Measurements from ENCODE around the gene RPL34. TPM values are rescaled to one million over a fixed set of nuclear protein-coding genes. Genes with fewer than 3 reads are reported as not detected.
A peak's percentile ranks its signal among the peaks of the same experiment; 100 is the strongest.
"Not testable (repeated sequence)": the region's sequence is repeated elsewhere in the genome, so short reads cannot be mapped to it uniquely, and the experiment has no call there.

Gene RPL34
- 1,000 to 10,000 TPM; 1,834 to 2,316 (median 2,060) TPM for polyA plus RNA-seq (ENCODE audit: insufficient read length in 10 of 10)
- long read RNA-seq, donor 1, transcript RPL34-202 (5 exons, 441 nt): major isoform, 1,531 of 2,309 reads
- long read RNA-seq, donor 1, transcript RPL34-201 (5 exons, 529 nt): minor isoform, 19 of 2,309 reads
- long read RNA-seq, donor 1, transcript RPL34-206 (2 exons, 629 nt): minor isoform, 98 of 2,309 reads
- long read RNA-seq, donor 1, partial matches to known transcripts: 608 of 2,309 reads
- long read RNA-seq, donor 1, other reads (novel, unspliced or antisense): 51 of 2,309 reads
- long read RNA-seq, donor 2, transcript RPL34-206 (2 exons, 629 nt): minor isoform, 184 of 2,626 reads
- long read RNA-seq, donor 2, transcript RPL34-201 (5 exons, 529 nt): minor isoform, 21 of 2,626 reads
- long read RNA-seq, donor 2, transcript RPL34-202 (5 exons, 441 nt): major isoform, 1,709 of 2,626 reads
- long read RNA-seq, donor 2, partial matches to known transcripts: 633 of 2,626 reads
- long read RNA-seq, donor 2, other reads (novel, unspliced or antisense): 77 of 2,626 reads
- long read RNA-seq, donor 3, partial matches to known transcripts: 0 of 2 reads
- long read RNA-seq, donor 3, other reads (novel, unspliced or antisense): 0 of 2 reads
- long read RNA-seq, donor 4, transcript RPL34-202 (5 exons, 441 nt): major isoform, 1,298 of 2,020 reads
- long read RNA-seq, donor 4, transcript RPL34-201 (5 exons, 529 nt): minor isoform, 17 of 2,020 reads
- long read RNA-seq, donor 4, transcript RPL34-206 (2 exons, 629 nt): minor isoform, 83 of 2,020 reads
- long read RNA-seq, donor 4, partial matches to known transcripts: 552 of 2,020 reads
- long read RNA-seq, donor 4, other reads (novel, unspliced or antisense): 68 of 2,020 reads
- long read RNA-seq, donor 5, transcript RPL34-206 (2 exons, 629 nt): minor isoform, 245 of 2,959 reads
- long read RNA-seq, donor 5, transcript RPL34-201 (5 exons, 529 nt): minor isoform, 24 of 2,959 reads
- long read RNA-seq, donor 5, transcript RPL34-202 (5 exons, 441 nt): major isoform, 1,914 of 2,959 reads
- long read RNA-seq, donor 5, partial matches to known transcripts: 701 of 2,959 reads
- long read RNA-seq, donor 5, other reads (novel, unspliced or antisense): 71 of 2,959 reads
- long read RNA-seq, donor 6, transcript RPL34-201 (5 exons, 529 nt): minor isoform, 29 of 2,281 reads
- long read RNA-seq, donor 6, transcript RPL34-206 (2 exons, 629 nt): minor isoform, 99 of 2,281 reads
- long read RNA-seq, donor 6, transcript RPL34-202 (5 exons, 441 nt): major isoform, 1,437 of 2,281 reads
- long read RNA-seq, donor 6, partial matches to known transcripts: 631 of 2,281 reads
- long read RNA-seq, donor 6, other reads (novel, unspliced or antisense): 83 of 2,281 reads
- long read RNA-seq, donor 7, transcript RPL34-206 (2 exons, 629 nt): minor isoform, 85 of 1,700 reads
- long read RNA-seq, donor 7, transcript RPL34-202 (5 exons, 441 nt): major isoform, 1,108 of 1,700 reads
- long read RNA-seq, donor 7, transcript RPL34-201 (5 exons, 529 nt): minor isoform, 17 of 1,700 reads
- long read RNA-seq, donor 7, partial matches to known transcripts: 453 of 1,700 reads
- long read RNA-seq, donor 7, other reads (novel, unspliced or antisense): 36 of 1,700 reads
- long read RNA-seq, donor 8, transcript RPL34-202 (5 exons, 441 nt): major isoform, 1,116 of 1,901 reads
- long read RNA-seq, donor 8, transcript RPL34-206 (2 exons, 629 nt): minor isoform, 113 of 1,901 reads
- long read RNA-seq, donor 8, transcript RPL34-201 (5 exons, 529 nt): minor isoform, 16 of 1,901 reads
- long read RNA-seq, donor 8, partial matches to known transcripts: 617 of 1,901 reads
- long read RNA-seq, donor 8, other reads (novel, unspliced or antisense): 37 of 1,901 reads
- long read RNA-seq, donor 9, transcript RPL34-206 (2 exons, 629 nt): minor isoform, 23 of 241 reads
- long read RNA-seq, donor 9, transcript RPL34-202 (5 exons, 441 nt): major isoform, 126 of 241 reads
- long read RNA-seq, donor 9, partial matches to known transcripts: 88 of 241 reads
- long read RNA-seq, donor 9, other reads (novel, unspliced or antisense): 0 of 241 reads

- peak; percentile 98 to 99 (median 99) for DNase-seq
Observed at GRCh38 chr4:108620101-108620932, at the start of gene RPL34. Gene RPL34 (plus strand): TSS chr4:108620576. CDS start chr4:108621960, 1,384 bp downstream.

GRCh38 chr4:108570993-108571569 is 49.3 kb upstream of the RPL34 start:
- peak in 1 of 3 donors; percentile 24 for DNase-seq

- no peak for DNase-seq
Observed at GRCh38 chr4:108574402-108574801, 46.0 kb upstream of the RPL34 start.

- DNase-seq: no peak
Observed at GRCh38 chr4:108581083-108581482, 39.3 kb upstream of the RPL34 start.

GRCh38 chr4:108586778-108587177 is 33.6 kb upstream of the RPL34 start:
- DNase-seq: no peak

- DNase-seq: no peak
Observed at GRCh38 chr4:108588878-108589277, 31.5 kb upstream of the RPL34 start.

- DNase-seq: no peak
Observed at GRCh38 chr4:108589961-108590360, 30.4 kb upstream of the RPL34 start.

GRCh38 chr4:108590776-108591175 is 29.6 kb upstream of the RPL34 start:
- no peak for DNase-seq

GRCh38 chr4:108592674-108592986 is 27.7 kb upstream of the RPL34 start:
- DNase-seq: no peak

- DNase-seq: not testable (repeated sequence)
Observed at GRCh38 chr4:108594296-108594695, 26.1 kb upstream of the RPL34 start.

- no peak for DNase-seq
Observed at GRCh38 chr4:108596344-108596743, 24.0 kb upstream of the RPL34 start.

GRCh38 chr4:108601106-108601505 is 19.3 kb upstream of the RPL34 start:
- DNase-seq: no peak

- DNase-seq: no peak
Observed at GRCh38 chr4:108601532-108601931, 18.8 kb upstream of the RPL34 start.

- DNase-seq: no peak
Observed at GRCh38 chr4:108602163-108602562, 18.2 kb upstream of the RPL34 start.

- DNase-seq: no peak
Observed at GRCh38 chr4:108607079-108607815, 13.1 kb upstream of the RPL34 start.

GRCh38 chr4:108611365-108611764 is 9.0 kb upstream of the RPL34 start:
- no peak for DNase-seq

- no peak for DNase-seq
Observed at GRCh38 chr4:108612365-108612764, 8.0 kb upstream of the RPL34 start.

Measured in muscle of back (tissue), 13 donors.